T-cell (primary cell): Measurements from ENCODE around the gene CARTPT. TPM values are rescaled to one million over a fixed set of nuclear protein-coding genes. Genes with fewer than 3 reads are reported as not detected.

ENCODE experiments used
- total RNA-seq, 35 experiments: library from RNA in 6 of 35; stranded (reverse) in 6 of 35; fragments of 120-200 nt in 1 of 35; gene quantifications; one replicate each; pipeline versions ENCODE4 v1.2.1 to v1.2.4 and lab custom pipeline; 2013 to 2026

The CARTPT gene
- total RNA-seq, 5 donors from 2014 or later (not counting 1 experiment from before 2014, with no cell fraction given): not detected

Other genes starting within 250 kb of the CARTPT start
- 10 to 100 TPM; 27.2 to 32.8 (median 27.5) TPM for gene MCCC2, start 131.9 kb upstream of the CARTPT start, total RNA-seq